Activated CD4-positive, alpha-beta T cell treated with anti-CD3 and anti-CD28 coated beads, Interleukin-2, amount 10 ng/mL, durations not matched to agents 7 days and 5 days (primary cell): ENCODE data around the gene ACADSB. TPM values are rescaled to one million over a fixed set of nuclear protein-coding genes. Genes with fewer than 3 reads are reported as not detected.

Experiments
- CTCF ChIA-PET: fragments of 350-600 bp; sonication (Branson Sonifier 250); formaldehyde crosslinking; loops from one replicate; lab custom pipeline; 2021; ENCODE audit warnings: antibody characterized with exemption; lab: Charles Lee
- POLR2A ChIA-PET: fragments of 350-600 bp; sonication (Branson Sonifier 250); formaldehyde crosslinking; loops from one replicate; lab custom pipeline; 2021; ENCODE audit warnings: antibody characterized with exemption; lab: Charles Lee
- DNase-seq: peaks from one replicate; pipeline ENCODE4 v3.0.0-alpha.2; 2020
- H3K27ac Mint-ChIP-seq: one replicate; pipeline ENCODE4 v1.8.0; 2021; ENCODE audit warnings: mild to moderate bottlenecking, moderate library complexity, mixed read lengths
- H3K27me3 Mint-ChIP-seq: one replicate; pipeline ENCODE4 v1.8.0; 2021; ENCODE audit warnings: mixed read lengths
- H3K36me3 Mint-ChIP-seq: one replicate; pipeline ENCODE4 v1.8.0; 2021; ENCODE audit warnings: low read depth, mixed read lengths
- H3K4me1 Mint-ChIP-seq: one replicate; pipeline ENCODE4 v1.8.0; 2021; ENCODE audit warnings: mixed read lengths
- H3K4me3 Mint-ChIP-seq: one replicate; pipeline ENCODE4 v1.8.0; 2021; ENCODE audit warnings: mild to moderate bottlenecking, moderate library complexity, mixed read lengths
- H3K9me3 Mint-ChIP-seq: one replicate; pipeline ENCODE4 v1.8.0; 2021; ENCODE audit warnings: mixed read lengths
- total RNA-seq, 2 experiments: library from RNA; stranded (reverse); gene quantifications; one replicate each; pipeline ENCODE4 v1.2.3, GENCODE V29; 2021

The ACADSB gene
- total RNA-seq, 2 experiments from 2014 or later: 21.4 to 25.1 TPM

- ChIA-PET CTCF (interaction anchor here (1.7 to 3.7 kb wide), 2 partner anchors 10 to 17 kb away, joined by 4 to 19 read pairs; partner anchors contain the start of gene PSTK), POLR2A (interaction anchor here (0.7 kb wide), 1 partner anchor 21 kb away, joined by 3 read pairs; no protein-coding TSS in a partner anchor)
- H3K27ac Mint-ChIP-seq: no peak overlapping the region
Measured at GRCh38 chr10:122990278-122990677, 18.5 kb upstream of the ACADSB start.

GRCh38 chr10:122992031-122992585 lies 16.7 kb upstream of the ACADSB start:
- Mint-ChIP-seq H3K9me3 (no peaks in the 10 kb centered on the region), H3K27me3 (no peaks in the 10 kb centered on the region), H3K4me1 (no peaks in the 10 kb centered on the region), H3K36me3 (peaks cover 23% of the 10 kb centered on the region), H3K27ac (no peak overlapping the region), H3K4me3 (no peak overlapping the region)
- ChIA-PET POLR2A (no interaction called here), CTCF (interaction anchor here (3.7 kb wide), 1 partner anchor 11 kb away, joined by 19 read pairs; the partner anchor contains the start of gene PSTK)
- no peak for DNase-seq

More at GRCh38 chr10:122990278-122990677, 18.5 kb upstream of the ACADSB start:
- Mint-ChIP-seq H3K27me3 (no peaks in the 10 kb centered on the region), H3K4me3 (no peak overlapping the region), H3K36me3 (peaks cover 20% of the 10 kb centered on the region), H3K9me3 (no peaks in the 10 kb centered on the region), H3K4me1 (no peaks in the 10 kb centered on the region)
- no peak for DNase-seq

GRCh38 chr10:122993797-122994336 lies 14.9 kb upstream of the ACADSB start:
- no peak overlapping the region for H3K4me3 Mint-ChIP-seq
- DNase-seq: no peak
- H3K9me3 Mint-ChIP-seq: no peaks in the 10 kb centered on the region
- peaks cover 2% of the 10 kb centered on the region for H3K4me1 Mint-ChIP-seq
- POLR2A ChIA-PET: no interaction called here
- no peak overlapping the region for H3K27ac Mint-ChIP-seq
- no peaks in the 10 kb centered on the region for H3K27me3 Mint-ChIP-seq
- CTCF ChIA-PET: interaction anchor here (1.9 kb wide), 1 partner anchor 9 kb away, joined by 6 read pairs; no protein-coding TSS in a partner anchor
- peaks cover 26% of the 10 kb centered on the region for H3K36me3 Mint-ChIP-seq

GRCh38 chr10:122995936-122996335 lies 12.9 kb upstream of the ACADSB start:
- Mint-ChIP-seq H3K9me3 (no peaks in the 10 kb centered on the region), H3K4me1 (peaks cover 15% of the 10 kb centered on the region), H3K36me3 (peaks cover 24% of the 10 kb centered on the region), H3K4me3 (no peak overlapping the region), H3K27me3 (no peaks in the 10 kb centered on the region), H3K27ac (no peak overlapping the region)
- DNase-seq: no peak
- CTCF ChIA-PET: interaction anchor here (1.3 kb wide), 1 partner anchor 9 kb away, joined by 3 read pairs; no protein-coding TSS in a partner anchor
- POLR2A ChIA-PET: no interaction called here

- Mint-ChIP-seq H3K27ac (no peak overlapping the region), H3K4me1 (peaks cover 15% of the 10 kb centered on the region), H3K36me3 (peaks cover 24% of the 10 kb centered on the region), H3K4me3 (no peak overlapping the region), H3K9me3 (no peaks in the 10 kb centered on the region), H3K27me3 (no peaks in the 10 kb centered on the region)
- POLR2A ChIA-PET: no interaction called here
- DNase-seq: no peak
- CTCF ChIA-PET: interaction anchor here (1.0 to 1.7 kb wide), 3 partner anchors 8 to 13 kb away, joined by 3 to 5 read pairs (median 4); no protein-coding TSS in a partner anchor
Measured at GRCh38 chr10:122997864-122998263, 10.9 kb upstream of the ACADSB start.

GRCh38 chr10:122998360-122998917 lies 10.4 kb upstream of the ACADSB start:
- Mint-ChIP-seq H3K4me1 (peaks cover 15% of the 10 kb centered on the region), H3K36me3 (peaks cover 22% of the 10 kb centered on the region), H3K4me3 (no peak overlapping the region), H3K9me3 (no peaks in the 10 kb centered on the region), H3K27ac (no peak overlapping the region), H3K27me3 (no peaks in the 10 kb centered on the region)
- no peak for DNase-seq
- POLR2A ChIA-PET: no interaction called here
- CTCF ChIA-PET: interaction anchor here (1.7 kb wide), 1 partner anchor 8 kb away, joined by 4 read pairs; no protein-coding TSS in a partner anchor

- H3K27ac Mint-ChIP-seq: no peak overlapping the region
Measured at GRCh38 chr10:122998934-122999333, 9.9 kb upstream of the ACADSB start.

GRCh38 chr10:122999347-122999746 lies 9.5 kb upstream of the ACADSB start:
- Mint-ChIP-seq H3K27me3 (no peaks in the 10 kb centered on the region), H3K9me3 (no peaks in the 10 kb centered on the region), H3K36me3 (peaks cover 18% of the 10 kb centered on the region), H3K27ac (no peak overlapping the region), H3K4me1 (peaks cover 15% of the 10 kb centered on the region), H3K4me3 (no peak overlapping the region)
- ChIA-PET CTCF (interaction anchor here (1.3 kb wide), 1 partner anchor 19 kb away, joined by 7 read pairs; the partner anchor contains the start of gene PSTK), POLR2A (interaction anchor here (0.7 kb wide), 1 partner anchor 240 kb away, joined by 3 read pairs; no protein-coding TSS in a partner anchor)
- DNase-seq: no peak

More at GRCh38 chr10:122998934-122999333, 9.9 kb upstream of the ACADSB start:
- Mint-ChIP-seq H3K9me3 (no peaks in the 10 kb centered on the region), H3K36me3 (peaks cover 22% of the 10 kb centered on the region), H3K4me3 (no peak overlapping the region), H3K4me1 (peaks cover 15% of the 10 kb centered on the region), H3K27me3 (no peaks in the 10 kb centered on the region)
- ChIA-PET CTCF (interaction anchor here (1.3 kb wide), 1 partner anchor 19 kb away, joined by 7 read pairs; the partner anchor contains the start of gene PSTK), POLR2A (interaction anchor here (0.7 kb wide), 1 partner anchor 241 kb away, joined by 3 read pairs; no protein-coding TSS in a partner anchor)
- DNase-seq: no peak

GRCh38 chr10:123000155-123000554 lies 8.7 kb upstream of the ACADSB start:
- POLR2A ChIA-PET: interaction anchor here (0.7 to 0.8 kb wide), 2 partner anchors 30 to 47 kb away, joined by 3 read pairs; no protein-coding TSS in a partner anchor
- Mint-ChIP-seq H3K36me3 (peaks cover 13% of the 10 kb centered on the region), H3K27me3 (no peaks in the 10 kb centered on the region), H3K27ac (no peak overlapping the region), H3K4me1 (peaks cover 16% of the 10 kb centered on the region), H3K9me3 (no peaks in the 10 kb centered on the region), H3K4me3 (no peak overlapping the region)
- DNase-seq: no peak
- CTCF ChIA-PET: interaction anchor here (1.3 kb wide), 1 partner anchor 20 kb away, joined by 7 read pairs; the partner anchor contains the start of gene PSTK

GRCh38 chr10:123001370-123001769 lies 7.4 kb upstream of the ACADSB start:
- H3K27ac Mint-ChIP-seq: no peak overlapping the region
- no peaks in the 10 kb centered on the region for H3K9me3 Mint-ChIP-seq
- peaks cover 9% of the 10 kb centered on the region for H3K36me3 Mint-ChIP-seq
- POLR2A ChIA-PET: no interaction called here
- CTCF ChIA-PET: interaction anchor here (0.5 to 1.1 kb wide), 2 partner anchors 21 to 515 kb away, joined by 3 to 4 read pairs; partner anchors contain the start of gene PSTK
- H3K4me1 Mint-ChIP-seq: peaks cover 26% of the 10 kb centered on the region
- H3K27me3 Mint-ChIP-seq: no peaks in the 10 kb centered on the region
- no peak overlapping the region for H3K4me3 Mint-ChIP-seq
- no peak for DNase-seq

- H3K4me1 Mint-ChIP-seq: peaks cover 38% of the 10 kb centered on the region
- H3K27me3 Mint-ChIP-seq: no peaks in the 10 kb centered on the region
- no peak overlapping the region for H3K4me3 Mint-ChIP-seq
- POLR2A ChIA-PET: no interaction called here
- H3K36me3 Mint-ChIP-seq: peaks cover 9% of the 10 kb centered on the region
- CTCF ChIA-PET: no interaction called here
- no peak for DNase-seq
- no peak overlapping the region for H3K27ac Mint-ChIP-seq
- H3K9me3 Mint-ChIP-seq: no peaks in the 10 kb centered on the region
Measured at GRCh38 chr10:123004298-123004697, 4.5 kb upstream of the ACADSB start.

- H3K27me3 Mint-ChIP-seq: no peaks in the 10 kb centered on the region
- ChIA-PET CTCF (interaction anchor here (0.6 to 1.3 kb wide), 4 partner anchors 10 to 1808 kb away, joined by 3 to 4 read pairs (median 4); partner anchors contain the start of gene PSTK), POLR2A (interaction anchor here (0.8 kb wide), 1 partner anchor 27 kb away, joined by 3 read pairs; the partner anchor contains the start of gene PSTK)
- peak overlapping the region; percentile 92 for H3K4me3 Mint-ChIP-seq
- H3K27ac Mint-ChIP-seq: peak overlapping the region; percentile 100
- no peaks in the 10 kb centered on the region for H3K9me3 Mint-ChIP-seq
- peak; percentile 67 for DNase-seq
- H3K4me1 Mint-ChIP-seq: peaks cover 40% of the 10 kb centered on the region
- peaks cover 11% of the 10 kb centered on the region for H3K36me3 Mint-ChIP-seq
Measured at GRCh38 chr10:123007558-123008354, 1.1 kb upstream of the ACADSB start.
